HG02884 (cell line): ENCODE data around the gene BAIAP2L1.
A peak's percentile ranks its signal among the peaks of the same experiment; 100 is the strongest.

Experiments used
- ATAC-seq: cut with Tn5 transposase; IDR thresholded peaks from one replicate; pipeline ENCODE4 v1.9.1; 2021; ENCODE audit warnings: mild to moderate bottlenecking, moderate library complexity; ENCODE audit not compliant: unreplicated experiment

The BAIAP2L1 gene

GRCh38 chr7:98281757-98282606, 118.9 kb downstream of the BAIAP2L1 start:
- peak; percentile 31 for ATAC-seq

GRCh38 chr7:98280791-98281756, 119.8 kb downstream of the BAIAP2L1 start, which contains the start of gene BRI3:
BRI3 (plus strand) TSS chr7:98281686; CDS start chr7:98281796, 110 bp downstream.
- peak; percentile 70 for ATAC-seq

DNA sequence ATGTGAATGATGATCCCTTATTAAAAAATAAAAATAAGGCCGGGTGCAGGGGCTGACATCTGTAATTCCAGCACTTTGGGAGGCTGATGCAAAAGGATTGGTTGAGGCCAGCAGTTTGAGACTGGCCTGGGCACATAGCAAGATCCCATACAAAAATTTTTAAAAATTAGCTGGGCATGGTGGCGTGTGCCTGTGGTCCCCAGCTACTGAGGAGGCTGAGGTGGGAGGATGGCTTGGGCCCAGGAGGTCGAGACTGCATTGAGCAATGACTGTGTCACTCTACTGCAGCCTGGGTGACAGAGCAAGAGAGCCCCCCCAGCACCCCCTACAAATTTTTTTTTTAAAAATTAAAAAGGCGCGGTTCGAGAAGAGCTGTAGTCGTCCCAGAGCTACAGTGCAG, 120.6 kb downstream of the BAIAP2L1 start:
- no peak for ATAC-seq

DNA sequence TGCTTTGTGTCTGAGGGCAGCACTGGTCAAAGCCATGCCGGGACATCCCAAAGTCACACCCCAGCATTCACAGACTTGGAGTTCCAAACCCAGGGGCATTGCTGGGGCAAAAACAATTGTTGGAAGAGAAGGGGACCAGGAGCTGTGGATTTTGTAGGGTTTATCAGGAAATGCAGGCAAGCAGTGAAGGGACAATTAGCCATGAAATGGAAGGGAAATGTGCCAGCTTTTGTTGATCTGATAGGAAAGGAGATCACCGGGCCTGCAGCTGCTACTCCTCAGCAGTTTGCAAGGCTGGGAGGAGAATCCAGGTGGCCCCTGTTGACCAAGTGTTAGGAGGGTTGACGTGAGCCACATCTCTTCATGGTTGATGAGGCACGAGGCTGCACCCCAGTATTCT, 122.0 kb downstream of the BAIAP2L1 start:
- ATAC-seq, result no peak

DNA sequence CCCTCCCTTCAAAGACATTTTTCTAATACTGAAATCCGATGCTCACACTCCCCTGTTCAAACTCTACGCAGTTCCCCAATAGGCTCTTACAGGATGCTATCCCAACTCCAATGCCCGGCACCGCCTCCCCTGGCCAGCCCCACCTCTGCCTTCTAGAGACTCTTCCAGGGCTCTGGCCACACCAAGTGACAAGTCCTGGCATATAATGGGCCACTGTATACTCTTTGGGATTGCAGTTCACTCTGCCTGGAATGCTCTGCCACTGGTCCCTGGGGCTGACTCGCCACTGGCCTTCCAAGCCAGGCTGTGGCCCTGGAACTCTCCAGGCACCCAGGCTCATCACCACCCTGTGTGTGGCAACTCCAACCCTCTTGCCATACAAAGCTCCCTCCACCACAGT, 122.5 kb downstream of the BAIAP2L1 start:
- no peak for ATAC-seq

DNA sequence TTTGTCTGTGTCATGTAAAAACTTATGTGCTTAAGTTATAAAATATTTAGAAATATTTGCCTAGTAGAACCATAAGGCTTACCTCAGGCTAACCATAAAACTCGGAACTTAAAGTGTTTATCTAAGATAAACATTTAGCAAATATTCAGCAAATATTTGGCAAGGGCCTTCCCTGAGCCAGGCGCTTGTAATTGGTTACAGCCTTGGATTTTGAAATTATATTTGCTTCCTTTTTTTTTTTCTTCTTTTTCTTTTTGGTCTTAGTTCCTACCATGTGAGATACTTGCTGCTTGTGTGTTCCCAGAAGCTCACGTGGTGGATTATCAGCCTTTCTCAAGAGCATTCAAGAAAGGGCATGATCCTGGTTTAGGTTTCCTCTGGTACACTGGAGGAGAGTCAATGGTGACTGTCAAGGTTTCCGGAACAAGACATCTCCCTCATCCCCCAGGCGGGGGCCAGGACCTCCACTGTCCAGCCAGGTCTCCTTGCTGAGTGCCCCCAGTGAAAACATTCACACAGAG, 124.6 kb downstream of the BAIAP2L1 start:
- ATAC-seq, result no peak

- ATAC-seq, result no peak
Observed at GRCh38 chr7:98267303-98267702, 133.6 kb downstream of the BAIAP2L1 start.

DNA sequence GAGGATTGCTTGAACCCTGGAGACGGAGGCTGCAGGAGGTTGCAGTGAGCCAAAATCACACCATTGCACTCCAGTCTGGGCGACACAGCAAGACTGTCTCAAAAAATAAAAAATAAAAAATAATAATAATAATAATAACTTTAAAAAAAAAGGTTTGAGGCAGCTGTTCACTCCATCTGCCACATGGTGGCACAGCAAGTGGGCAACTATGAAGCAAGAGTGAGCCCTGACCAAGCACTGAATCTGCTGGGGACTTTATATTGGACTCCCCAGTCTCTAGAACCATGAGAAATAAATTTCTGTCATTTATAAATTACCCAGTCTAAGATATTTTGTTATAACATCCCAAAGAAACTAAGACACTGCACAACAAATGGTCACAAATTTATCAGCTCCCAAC, 134.1 kb downstream of the BAIAP2L1 start:
- ATAC-seq, result no peak

DNA sequence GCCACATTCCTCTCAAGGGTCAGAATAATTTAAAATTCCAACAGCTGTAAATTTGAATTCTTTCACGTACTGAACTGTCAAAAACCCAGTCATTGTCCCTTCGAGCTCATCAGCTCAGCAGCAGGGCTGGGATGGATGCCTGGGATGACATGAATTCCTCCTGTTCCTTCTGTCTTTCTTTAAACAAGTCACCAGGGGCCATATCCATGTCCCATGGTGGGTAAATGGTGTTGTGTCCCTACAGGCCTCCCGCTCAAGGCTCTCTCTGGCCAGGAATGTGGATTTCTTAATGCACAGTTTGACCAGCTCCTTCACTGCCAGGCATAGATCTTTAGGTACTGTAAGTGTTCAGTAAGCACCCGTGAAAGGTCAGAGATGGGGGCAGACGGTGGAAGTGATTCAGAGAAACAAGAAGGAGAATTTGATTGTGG, 135.0 kb downstream of the BAIAP2L1 start:
- no peak for ATAC-seq

GRCh38 chr7:98257701-98258100, 143.2 kb downstream of the BAIAP2L1 start:
- no peak for ATAC-seq

GRCh38 chr7:98256431-98256830, 144.5 kb downstream of the BAIAP2L1 start:
- ATAC-seq, result no peak

DNA sequence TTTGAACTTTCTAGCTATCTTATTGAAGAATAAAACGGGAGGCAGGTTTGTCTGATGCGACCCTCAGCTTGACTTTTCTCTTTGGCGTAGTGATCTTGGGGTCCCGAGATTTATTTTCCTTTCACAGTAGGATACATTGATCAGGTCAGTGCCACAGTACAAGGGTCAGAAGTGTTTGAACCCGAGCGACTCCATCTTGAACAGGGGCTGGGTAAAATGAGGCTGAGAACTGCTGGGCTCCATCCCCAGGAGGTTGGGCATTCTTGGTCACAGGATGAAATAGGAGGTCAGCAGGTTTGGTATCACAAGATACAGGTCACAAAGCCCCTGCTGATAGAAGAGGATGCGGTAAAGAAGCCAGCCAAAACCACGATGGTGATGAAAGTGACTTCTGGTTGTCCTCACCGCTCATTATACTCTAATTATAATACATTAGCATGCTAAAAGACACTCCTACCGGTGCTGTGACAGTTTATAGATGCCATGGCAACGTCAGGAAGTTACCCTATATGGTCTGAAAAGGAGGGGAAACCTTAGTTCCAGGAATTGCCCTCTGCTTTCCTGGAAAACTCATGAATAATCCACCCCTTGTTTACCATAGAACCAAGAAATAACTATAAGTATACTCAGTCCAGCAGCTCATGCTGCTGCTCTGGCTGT, 145.8 kb downstream of the BAIAP2L1 start:
- no peak for ATAC-seq

DNA sequence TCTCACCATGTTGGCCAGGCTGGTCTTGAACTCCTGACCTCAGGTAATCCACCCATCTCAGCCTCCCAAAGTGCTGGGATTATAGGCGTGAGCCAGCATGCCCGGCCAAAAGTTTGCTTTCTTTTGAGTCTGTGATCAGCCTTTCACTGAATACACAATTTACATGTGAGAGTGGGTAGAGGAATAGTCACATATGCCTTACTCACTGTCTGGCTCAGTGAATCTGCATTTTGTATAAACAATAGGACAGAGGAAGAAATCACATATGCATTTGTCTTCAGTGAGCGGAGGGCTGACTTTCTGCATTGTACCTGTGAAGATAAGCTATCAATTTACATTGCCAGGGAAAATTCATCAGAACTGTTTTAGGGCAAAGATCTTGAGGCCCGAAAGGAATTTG, 146.4 kb downstream of the BAIAP2L1 start:
- no peak for ATAC-seq

GRCh38 chr7:98252425-98253054, 148.3 kb downstream of the BAIAP2L1 start:
- ATAC-seq, result peak; percentile 30

DNA sequence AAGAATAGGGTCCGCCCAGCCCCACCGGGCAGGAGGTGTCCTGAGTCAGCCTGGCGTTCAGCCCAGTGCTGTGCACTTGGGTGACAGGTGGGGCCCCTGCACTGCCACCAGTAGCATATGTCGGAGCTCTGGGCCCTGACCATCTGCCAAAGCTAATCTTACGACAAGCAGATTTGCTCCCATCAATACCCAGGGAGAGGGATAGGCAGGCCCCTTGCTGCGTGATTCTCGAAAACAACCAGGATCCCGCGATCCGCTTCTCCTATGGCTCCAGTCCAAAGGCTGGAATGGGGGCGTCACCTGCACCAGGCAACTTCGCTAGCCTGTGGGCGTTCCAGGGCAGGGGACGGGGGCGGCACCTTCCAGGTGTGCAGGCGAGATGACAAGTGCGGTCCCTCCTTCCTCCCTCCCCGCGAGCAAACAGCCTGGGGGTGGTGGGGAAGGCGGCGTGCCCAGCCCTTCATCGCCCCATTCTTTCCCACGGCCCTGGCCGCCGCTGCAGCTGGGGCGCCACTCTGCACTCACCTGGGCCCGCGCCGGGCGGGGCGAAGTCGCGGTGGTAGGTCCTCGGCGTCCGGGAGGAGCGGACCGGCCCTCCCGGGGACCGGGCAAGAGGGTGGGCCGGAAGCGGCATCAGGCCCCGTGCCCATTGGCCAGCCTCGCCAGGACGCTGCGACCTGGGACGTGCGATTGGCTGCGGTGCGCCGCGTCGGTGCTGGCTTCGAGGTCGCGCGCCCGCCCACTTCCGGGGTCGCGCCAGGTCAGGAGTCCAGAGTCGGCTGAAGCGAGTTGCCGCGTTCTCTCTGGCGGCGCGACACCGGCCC, 149.1 kb downstream of the BAIAP2L1 start, which contains the start of gene TECPR1:
Gene TECPR1, minus strand, starts transcription at position 632 of the 824 bp plus-strand sequence. CDS start 6,086 bp downstream, outside the sequence.
- ATAC-seq, result peak; percentile 95

GRCh38 chr7:98251231-98251600, 149.7 kb downstream of the BAIAP2L1 start:
- ATAC-seq, result peak; percentile 31

GRCh38 chr7:98250789-98251188, 150.1 kb downstream of the BAIAP2L1 start:
- ATAC-seq, result no peak

- ATAC-seq, result no peak
Observed at GRCh38 chr7:98249106-98249505, 151.8 kb downstream of the BAIAP2L1 start.

GRCh38 chr7:98248156-98248555, 152.7 kb downstream of the BAIAP2L1 start:
- no peak for ATAC-seq
